H54 (cell line): ENCODE data around the gene CNGA2.

Experiments
- DNase-seq: peaks from one replicate; pipeline ENCODE4 v3.0.0; 2011; ENCODE audit warnings: low spot score, mixed read lengths; ENCODE audit not compliant: insufficient read length
- FAIRE-seq: peaks from 3 replicates; lab custom pipeline; 2011; peaks lifted over from hg19 to GRCh38; lab: Jason Lieb, UNC
- POLR2A ChIP-seq: IDR thresholded peaks from 2 replicates; pipeline ENCODE4 v1.6.1; 2011; ENCODE audit warnings: low read depth, mild to moderate bottlenecking, low read length

Gene CNGA2

GRCh38 chrX:151702026-151702714, 32.4 kb upstream of the CNGA2 start:
- FAIRE-seq: no peak

GRCh38 chrX:151702741-151703340, 31.7 kb upstream of the CNGA2 start:
- no peak for FAIRE-seq
- no peak for TF ChIP-seq POLR2A
- no peak for DNase-seq

More at GRCh38 chrX:151702026-151702714, 32.4 kb upstream of the CNGA2 start:
- no peak for TF ChIP-seq POLR2A
- DNase-seq: no peak

- no peak for FAIRE-seq
- TF ChIP-seq POLR2A: no peak
- no peak for DNase-seq
These were observed 31.1 kb upstream of the CNGA2 start for GRCh38 chrX:151703487-151703886.

- TF ChIP-seq POLR2A: no peak
- DNase-seq: no peak
- no peak for FAIRE-seq
These were observed 30.4 kb upstream of the CNGA2 start for GRCh38 chrX:151704041-151704663.

DNA sequence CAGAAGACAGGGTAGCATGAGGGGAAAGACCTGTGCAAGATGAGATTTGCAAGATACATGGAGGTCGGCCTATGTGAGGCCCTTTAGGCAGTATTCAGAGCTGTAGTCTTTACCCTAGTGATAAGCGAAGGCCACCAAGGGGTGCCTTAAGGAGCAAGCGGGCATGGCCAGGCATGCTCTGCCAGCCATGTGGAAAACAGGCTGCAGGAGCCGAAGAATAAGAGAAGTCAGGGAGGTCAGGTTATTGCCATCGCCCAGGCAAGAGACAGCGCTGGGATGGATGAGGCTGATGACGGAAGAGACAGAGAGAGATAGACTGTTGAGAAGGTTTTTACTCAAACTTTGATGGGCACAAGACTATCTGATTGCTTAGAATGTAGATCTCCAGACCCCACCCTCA, 25.7 kb upstream of the CNGA2 start:
- FAIRE-seq: no peak
- no peak for DNase-seq
- TF ChIP-seq POLR2A: no peak

GRCh38 chrX:151710457-151710856, 24.1 kb upstream of the CNGA2 start:
- no peak for FAIRE-seq

DNA sequence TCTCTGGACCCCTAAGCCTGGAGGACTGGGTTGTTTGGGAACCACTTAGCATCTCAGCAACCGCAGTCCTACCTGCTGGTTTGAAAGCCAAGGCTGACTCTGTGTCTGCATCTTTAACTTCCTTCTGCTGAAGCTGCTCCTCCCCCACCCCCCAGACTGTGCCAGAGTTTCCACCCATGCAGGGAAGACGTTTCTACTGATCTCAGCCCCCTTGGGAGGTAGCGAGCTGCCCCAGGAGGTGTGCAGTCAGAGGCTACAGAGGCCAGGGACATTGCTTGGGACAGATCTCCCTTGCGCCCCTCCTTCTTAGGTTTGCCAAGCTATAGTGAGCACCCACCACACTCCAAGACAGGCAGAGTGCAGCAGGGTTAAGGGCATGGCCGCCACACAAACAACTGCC, 23.4 kb upstream of the CNGA2 start:
- FAIRE-seq: no peak
- no peak for TF ChIP-seq POLR2A
- no peak for DNase-seq

More at GRCh38 chrX:151710457-151710856, 24.1 kb upstream of the CNGA2 start:
- no peak for DNase-seq
- TF ChIP-seq POLR2A: no peak

DNA sequence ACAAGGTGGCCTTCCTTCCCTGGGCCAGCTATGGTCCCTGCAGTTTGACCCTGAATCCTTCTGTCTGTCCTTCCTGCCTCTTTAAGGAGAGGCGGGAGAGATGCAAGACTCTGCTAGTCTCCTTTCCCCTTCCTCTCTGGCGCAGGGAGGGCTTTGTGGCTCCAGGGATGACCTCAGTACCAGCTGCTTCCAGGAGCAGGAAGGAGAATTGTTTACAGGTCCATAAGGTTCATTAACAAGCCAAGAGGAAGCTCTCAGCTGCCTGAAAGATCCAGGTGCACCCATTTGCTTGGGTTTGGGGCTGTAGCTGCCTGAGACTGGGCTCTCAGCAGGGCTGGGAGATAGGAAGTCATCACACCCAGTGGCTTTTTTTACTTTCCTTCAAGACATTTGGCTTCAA, 22.8 kb upstream of the CNGA2 start:
- no peak for FAIRE-seq
- no peak for DNase-seq

GRCh38 chrX:151712253-151712652, 22.3 kb upstream of the CNGA2 start:
- TF ChIP-seq POLR2A: no peak
- FAIRE-seq: no peak
- DNase-seq: no peak

More for the DNA sequence above, 22.8 kb upstream of the CNGA2 start:
- TF ChIP-seq POLR2A: no peak

DNA sequence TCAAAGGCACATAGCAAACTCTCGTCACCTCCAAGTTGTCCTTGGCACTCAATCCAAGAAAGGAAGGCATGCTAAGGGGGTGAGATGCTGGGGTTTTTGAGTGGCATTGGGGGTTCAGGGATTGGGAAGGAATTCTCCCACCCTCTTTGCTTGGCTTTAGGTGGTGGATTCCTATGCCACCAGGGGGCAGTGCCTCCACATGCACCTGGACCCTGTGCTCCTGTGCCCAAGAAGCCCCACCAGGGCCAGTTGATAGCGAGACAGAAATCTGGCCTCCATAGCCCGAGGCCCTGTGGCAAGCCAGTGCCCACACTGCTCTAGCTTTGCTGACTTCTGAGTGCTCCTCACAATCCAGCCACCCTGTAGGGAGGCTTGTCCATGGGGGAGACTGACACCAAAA, 20.7 kb upstream of the CNGA2 start:
- peak; percentile 42 for DNase-seq
- no peak for FAIRE-seq

DNA sequence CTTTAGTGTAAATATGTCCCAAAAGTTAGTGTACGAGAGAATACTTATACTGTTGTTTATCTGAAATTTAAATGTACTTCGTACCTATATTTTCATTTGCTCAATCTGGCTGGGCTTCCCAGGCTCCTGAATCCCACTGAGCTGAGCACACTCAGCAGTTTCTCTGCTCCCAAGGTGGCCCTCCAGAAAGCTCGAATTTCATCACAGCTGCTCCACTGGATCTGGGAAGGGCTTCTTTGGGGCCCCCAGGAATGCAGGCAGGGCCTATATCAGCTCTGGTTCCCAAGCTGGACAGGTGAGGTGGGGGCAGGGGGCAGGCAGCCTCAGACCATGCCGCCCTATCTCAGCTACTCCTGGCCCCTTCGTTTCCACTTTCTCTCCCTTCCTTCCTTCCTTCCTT, 20.2 kb upstream of the CNGA2 start:
- TF ChIP-seq POLR2A: no peak
- no peak for FAIRE-seq
- DNase-seq: no peak

More for the DNA sequence above, 20.7 kb upstream of the CNGA2 start:
- no peak for TF ChIP-seq POLR2A

DNA sequence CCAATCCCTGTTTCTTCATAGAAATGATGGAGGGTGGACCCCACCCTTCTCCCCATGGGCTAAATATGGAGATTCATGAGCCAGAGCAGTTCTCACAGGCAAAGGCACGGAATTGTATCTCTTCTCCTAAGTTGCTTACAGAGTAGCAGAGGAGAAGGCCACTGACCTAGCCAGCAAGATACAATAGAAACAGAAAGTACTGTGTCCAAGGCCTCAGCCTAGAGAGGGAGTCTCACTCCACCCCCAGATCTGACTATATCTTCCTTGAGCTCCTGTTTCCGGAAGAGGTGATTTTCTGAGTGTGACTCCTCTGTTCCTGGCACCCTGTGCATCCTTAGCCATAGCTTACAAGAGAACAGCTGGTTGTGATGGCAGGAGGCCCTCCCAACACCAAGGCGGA, 18.8 kb upstream of the CNGA2 start, which contains the start of gene FATE1:
Gene FATE1, plus strand, starts transcription at position 284 of the 400 bp plus-strand sequence. Its CDS starts 85 bp downstream, at position 369.
- no peak for TF ChIP-seq POLR2A
- no peak for FAIRE-seq
- no peak for DNase-seq

- TF ChIP-seq POLR2A: no peak
- no peak for DNase-seq
- FAIRE-seq: no peak
These were observed 12.2 kb upstream of the CNGA2 start for GRCh38 chrX:151722241-151722846.
